Heart left ventricle (tissue), 16 donors: ENCODE results near the gene SH3RF2. TPM values are rescaled to one million over a fixed set of nuclear protein-coding genes. Genes with fewer than 3 reads are reported as not detected.

Experiments
- ATAC-seq, 4 donors: fragments of 200-7000 bp; cut with Tn5 transposase; one replicate each; pipeline ENCODE4 v1.9.1; 2020 to 2022; ENCODE audit warnings: moderate library complexity in 4 of 4, mild to moderate bottlenecking in 3 of 4, moderate number of reproducible peaks in 1 of 4
- DNase-seq, 5 donors: peaks; one replicate each; pipeline ENCODE4 v3.0.0-alpha.2; 2020
- H3K27ac ChIP-seq, 12 donors: fragments of 200-600 bp; sonication (generic) in 4 of 12; one replicate each; pipeline versions ENCODE4 v1.5.0 to v1.8.0; 2016 to 2022; ENCODE audit warnings: mild to moderate bottlenecking in 2 of 12
- H3K27me3 ChIP-seq, 9 donors: fragments of 200-600 bp; sonication (generic) in 2 of 9; one replicate each; pipeline versions ENCODE4 v1.5.1 to v1.8.0; 2016 to 2022; ENCODE audit warnings: mild to moderate bottlenecking in 3 of 9
- H3K36me3 ChIP-seq, 9 donors: fragments of 200-600 bp; sonication (generic) in 2 of 9; one replicate each; pipeline versions ENCODE4 v1.5.0 to v1.8.0; 2018 to 2022; ENCODE audit warnings: mild to moderate bottlenecking in 2 of 9
- H3K4me1 ChIP-seq, 12 donors: fragments of 200-600 bp; sonication (generic) in 4 of 12; one replicate each; pipeline versions ENCODE4 v1.5.0 to v1.8.0; 2016 to 2022; ENCODE audit warnings: mild to moderate bottlenecking in 3 of 12
- H3K4me3 ChIP-seq, 12 donors: fragments of 200-600 bp; sonication (generic) in 4 of 12; one replicate each; pipeline versions ENCODE4 v1.5.0 to v1.8.0; 2017 to 2022; ENCODE audit warnings: mild to moderate bottlenecking in 9 of 12, moderate library complexity in 4 of 12
- H3K9me3 ChIP-seq, 12 donors: fragments of 200-600 bp; sonication (generic) in 4 of 12; one replicate each; pipeline versions ENCODE4 v1.5.0 to v1.8.0; 2016 to 2022; ENCODE audit warnings: mild to moderate bottlenecking in 1 of 12
- CTCF ChIP-seq, 12 donors: fragments of 200-600 bp; sonication (generic) in 4 of 12; IDR thresholded peaks; one replicate each; pipeline versions ENCODE4 v1.5.0 to v1.8.0; 2018 to 2022; ENCODE audit warnings: antibody characterized with exemption in 12 of 12, mild to moderate bottlenecking in 5 of 12
- POLR2A ChIP-seq, 2 donors: fragments of 450-650 bp; IDR thresholded peaks; one replicate each; pipeline ENCODE4 v1.6.1; 2017; ENCODE audit warnings: antibody characterized with exemption in 2 of 2, mild to moderate bottlenecking in 2 of 2, moderate library complexity in 2 of 2
- WGBS, 4 donors: extraction: QIAGEN DNeasy Blood & Tissue Kit in 2 of 4; methylation state at CpG; one replicate each; pipeline versions ENCODE4 v1.1.5 to v1.1.7; 2013 to 2018; 5-methylcytosine and 5-hydroxymethylcytosine counted together
- intact Hi-C, 10 donors: fragments of 100-400 bp; cut with DNase I; formaldehyde crosslinking; loops; one replicate each; pipeline versions ENCODE4 v1.11.1 to v1.14.2; 2022
- polyA plus RNA-seq, 2 donors: library from polyadenylated mRNA; stranded (reverse); fragments of 200-250 nt; gene quantifications; one replicate each; pipeline ENCODE4 v1.2.3, GENCODE V29; 2013
- total RNA-seq, 9 donors: library from RNA; depleted of rRNA in 2 of 9; stranded (reverse); fragments of >200 nt in 2 of 9; fragmentation: NEBNext Ultra II Directional in 3 of 9; extraction: Animal tissue kit (Norgen Biotek cat#: 25700) in 3 of 9; gene quantifications; one replicate each; pipeline versions ENCODE4 v1.1.0 to v1.2.4, GENCODE V29; 2016 to 2023
- donor health status: ischemic (EF 13 %, LVEDD 7.1; RV severe dilation, severe dysfunction).
- donor health status: healthy with polysubstance abuse.
- donor health status: DM: no; HTN: yes; CAD: no.
- donor health status: DM: no; HTN: no; CAD: no.
- donor health status: ischemic (EF 25% LVEDD 6.9; RV normal size, moderate dysfunction).
- donor health status: ischemic (EF 25% LVEDD 5.7; RV mildly dilated, moderate dysfunction).
- donor health status: healthy.
- donor health status: DM: yes; HTN: yes; CAD: no.
- donor health status: ischemic (EF 35%, LVEDD 5.7; RV mildly dilated, moderate dysfunction).
- donor health status: nonischemic (EF 11% LVEDD 7.7; RV severe dilation, severe dysfunction).
- donor health status: DM: yes; HTN: yes; CAD: no.
- donor health status: PGD.
- donor health status: ischemic (EF 29% LVEDD 5.4; RV normal size, mild dysfunction).
- donor health status: nonischemic (EF 23%, LVEDD 6.1; RV moderate dilation, normal function).

The SH3RF2 gene
- total and polyA plus RNA-seq, 11 donors = 31.3 to 750 (median 180) TPM

GRCh38 chr5:145965804-145966203 is 29.4 kb downstream of the SH3RF2 start:
- Histone ChIP-seq H3K9me3 (no peaks in the 10 kb centered on the region), H3K36me3 (no peaks in the 10 kb centered on the region), H3K4me1 (peaks cover 0 to 8% (median 0%) of the 10 kb centered on the region in 12 donors), H3K4me3 (no peak overlapping the region), H3K27me3 (no peaks in the 10 kb centered on the region), H3K27ac (no peak overlapping the region)
- no peak for TF ChIP-seq CTCF (IDR thresholded peaks at IDR 0.05)
- TF ChIP-seq POLR2A (IDR thresholded peaks at IDR 0.05) = no peak
- no peak for ATAC-seq
- DNase-seq = no peak
- WGBS, 4 donors = 60 to 69% (median 63%) methylated on average over 4 of the region's 4 CpGs
- intact Hi-C loops = loop anchor here in 1 of 10 donors (2.0 kb wide), 1 partner anchor 13 kb away; no protein-coding TSS in a partner anchor

GRCh38 chr5:145967296-145967695 is 30.9 kb downstream of the SH3RF2 start:
- Histone ChIP-seq H3K9me3 (no peaks in the 10 kb centered on the region), H3K27ac (no peak overlapping the region), H3K36me3 (no peaks in the 10 kb centered on the region), H3K4me3 (no peak overlapping the region), H3K4me1 (peaks cover 0 to 8% (median 0%) of the 10 kb centered on the region in 12 donors), H3K27me3 (no peaks in the 10 kb centered on the region)
- intact Hi-C loops = loop anchor here in 1 of 10 donors (2.0 kb wide), 1 partner anchor 14 kb away; no protein-coding TSS in a partner anchor
- ATAC-seq (no peak), DNase-seq (no peak)
- 86 to 94% (median 91%) methylated on average over 2 of the region's 2 CpGs for WGBS, 4 donors
- TF ChIP-seq POLR2A (IDR thresholded peaks at IDR 0.05) (no peak), CTCF (IDR thresholded peaks at IDR 0.05) (no peak)

GRCh38 chr5:145968970-145969713 is 32.8 kb downstream of the SH3RF2 start:
- H3K4me3 ChIP-seq = no peak overlapping the region
- DNase-seq (no peak), ATAC-seq (no peak)
- no peaks in the 10 kb centered on the region for H3K36me3 ChIP-seq
- peaks cover 0 to 5% (median 0%) of the 10 kb centered on the region in 12 donors for H3K9me3 ChIP-seq
- no peaks in the 10 kb centered on the region for H3K27me3 ChIP-seq
- H3K4me1 ChIP-seq = peaks cover 0 to 8% (median 0%) of the 10 kb centered on the region in 12 donors
- WGBS, 4 donors = 38 to 52% (median 41%) methylated on average over 4 of the region's 4 CpGs
- no peak overlapping the region for H3K27ac ChIP-seq
- intact Hi-C loops = no loop called here
- no peak for TF ChIP-seq POLR2A (IDR thresholded peaks at IDR 0.05)
- no peak for TF ChIP-seq CTCF (IDR thresholded peaks at IDR 0.05)

GRCh38 chr5:145969714-145970092 is 33.3 kb downstream of the SH3RF2 start:
- Histone ChIP-seq H3K4me1 (peaks cover 0 to 10% (median 0%) of the 10 kb centered on the region in 12 donors), H3K36me3 (no peaks in the 10 kb centered on the region), H3K4me3 (no peak overlapping the region), H3K27ac (no peak overlapping the region), H3K27me3 (no peaks in the 10 kb centered on the region), H3K9me3 (peaks cover 0 to 6% (median 0%) of the 10 kb centered on the region in 12 donors)
- TF ChIP-seq POLR2A (IDR thresholded peaks at IDR 0.05) = no peak
- TF ChIP-seq CTCF (IDR thresholded peaks at IDR 0.05) = no peak
- 91 to 97% (median 92%) methylated on average over 2 of the region's 2 CpGs for WGBS, 4 donors
- ATAC-seq (no peak), DNase-seq (no peak)
- intact Hi-C loops = no loop called here
